Measurements from ENCODE around the gene CLSTN2. TPM values are rescaled to one million over a fixed set of nuclear protein-coding genes. Genes with fewer than 3 reads are reported as not detected.

Gene CLSTN2
- total RNA-seq, 1 donor from 2014 or later, result not detected

GRCh38 chr3:140363801-140364200, 428.8 kb downstream of the CLSTN2 start:
- Mint-ChIP-seq H3K27me3 (no peaks in the 10 kb centered on the region), H3K27ac (no peak overlapping the region), H3K4me1 (no peaks in the 10 kb centered on the region), H3K36me3 (ENCODE audit: low read depth) (no peaks in the 10 kb centered on the region), H3K9me3 (no peaks in the 10 kb centered on the region), H3K4me3 (no peak overlapping the region)
- ChIA-PET CTCF (no interaction called here), POLR2A (no interaction called here)
- intact Hi-C loops (cut with micrococcal nuclease), result no loop called here
- ATAC-seq (ENCODE audit: low read depth), result no peak
- no peak for DNase-seq
- no peak for TF ChIP-seq CTCF (IDR thresholded peaks at IDR 0.05)

DNA sequence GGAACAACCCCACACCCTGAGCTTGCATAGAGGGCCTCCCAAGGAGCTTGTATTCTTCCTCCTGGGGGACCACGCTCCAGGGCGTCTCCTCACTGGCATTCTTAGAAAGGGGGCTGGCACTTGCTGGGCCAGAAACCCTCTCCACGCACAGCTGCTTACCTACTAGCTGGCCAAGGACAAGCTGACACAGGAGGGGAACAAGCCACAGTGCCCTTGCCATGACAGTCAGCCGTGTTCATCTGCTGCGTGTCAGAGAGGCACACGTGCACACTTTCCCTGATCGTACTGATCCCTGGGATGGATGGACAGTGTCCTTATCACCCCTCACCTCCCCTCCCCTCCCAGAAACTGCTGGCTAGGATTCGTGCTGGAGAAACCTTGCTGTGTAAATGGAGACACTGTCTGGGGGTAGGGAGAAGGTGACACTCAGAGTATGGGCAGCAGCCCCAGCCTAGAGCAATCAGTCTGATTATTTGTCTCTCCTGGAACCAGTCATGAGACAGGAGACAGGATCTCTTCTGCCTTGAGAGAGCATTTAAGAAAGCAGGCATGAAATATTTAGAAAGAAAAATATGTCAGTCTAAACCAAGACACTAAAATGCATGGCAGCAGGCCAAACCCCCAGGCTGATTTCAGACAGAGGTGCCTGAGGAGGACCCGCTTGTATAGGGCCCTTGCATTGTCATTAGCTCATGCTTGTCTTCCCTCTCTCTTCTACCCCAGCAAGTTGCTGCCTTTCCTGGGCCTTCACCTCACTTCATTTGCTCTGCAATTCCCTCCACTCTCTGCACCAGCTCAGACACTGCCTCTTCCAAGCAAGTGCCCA, 431.1 kb downstream of the CLSTN2 start:
- intact Hi-C loops (cut with micrococcal nuclease), result no loop called here
- DNase-seq (no peak), ATAC-seq (ENCODE audit: low read depth) (no peak)
- ChIA-PET CTCF (no interaction called here), POLR2A (no interaction called here)
- Mint-ChIP-seq H3K27me3 (no peaks in the 10 kb centered on the region), H3K9me3 (no peaks in the 10 kb centered on the region), H3K4me1 (no peaks in the 10 kb centered on the region), H3K27ac (no peak overlapping the region), H3K4me3 (no peak overlapping the region), H3K36me3 (ENCODE audit: low read depth) (no peaks in the 10 kb centered on the region)
- TF ChIP-seq CTCF (IDR thresholded peaks at IDR 0.05), result no peak

DNA sequence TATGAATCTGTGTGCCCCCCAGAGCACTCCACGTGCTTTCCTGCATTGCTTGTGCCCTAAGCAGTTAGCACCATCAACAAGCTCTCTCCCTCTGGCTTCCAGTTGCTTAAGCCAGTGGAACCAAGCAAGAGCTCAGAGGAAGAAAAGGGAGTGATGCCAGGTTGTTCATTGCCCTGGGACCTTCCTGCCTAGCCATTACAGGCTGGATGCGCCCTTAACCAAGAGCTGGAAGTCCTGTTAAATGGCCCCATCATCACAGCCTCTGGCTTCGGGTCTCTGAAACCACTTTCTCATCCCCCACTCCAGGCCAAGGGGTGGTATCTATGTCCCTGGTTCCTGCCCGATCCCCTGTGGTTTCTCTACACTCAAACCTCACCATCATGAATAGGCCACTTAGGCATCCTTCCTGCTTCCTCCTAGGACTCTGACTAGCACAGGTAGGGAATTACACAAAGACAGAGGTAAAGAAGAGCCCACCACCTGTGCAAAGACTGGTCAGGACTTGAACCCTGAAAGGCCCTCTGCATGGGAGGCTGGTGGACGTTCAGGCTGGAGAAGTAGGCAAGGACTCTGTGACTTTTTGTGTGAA, 433.3 kb downstream of the CLSTN2 start:
- DNase-seq, result no peak
- no peak for TF ChIP-seq CTCF (IDR thresholded peaks at IDR 0.05)
- intact Hi-C loops (cut with micrococcal nuclease), result no loop called here
- no peak overlapping the region for H3K4me3 Mint-ChIP-seq
- H3K27me3 Mint-ChIP-seq, result no peaks in the 10 kb centered on the region
- no peak overlapping the region for H3K27ac Mint-ChIP-seq
- POLR2A ChIA-PET, result no interaction called here
- H3K9me3 Mint-ChIP-seq, result no peaks in the 10 kb centered on the region
- no peak for ATAC-seq (ENCODE audit: low read depth)
- no peaks in the 10 kb centered on the region for H3K36me3 Mint-ChIP-seq (ENCODE audit: low read depth)
- CTCF ChIA-PET, result no interaction called here
- no peaks in the 10 kb centered on the region for H3K4me1 Mint-ChIP-seq

DNA sequence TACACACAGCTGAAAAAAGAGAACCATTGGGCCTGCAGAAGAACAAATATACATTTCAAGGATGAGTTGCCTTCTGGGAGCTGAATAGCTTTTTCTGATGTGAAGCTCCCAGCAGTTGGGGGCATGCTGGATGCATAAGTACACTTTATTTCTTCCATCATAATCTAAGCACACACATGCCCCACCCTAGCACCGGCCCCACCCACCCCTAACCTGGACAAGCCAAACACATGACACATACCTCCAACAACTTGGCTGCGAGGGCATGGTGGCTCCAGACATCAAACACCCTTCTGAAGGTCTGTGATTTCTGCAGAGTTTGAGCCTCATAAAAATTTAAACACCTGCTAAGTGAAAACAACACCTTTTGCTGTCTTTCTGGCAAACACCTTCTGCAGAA, 435.7 kb downstream of the CLSTN2 start:
- Mint-ChIP-seq H3K4me3 (no peak overlapping the region), H3K27ac (no peak overlapping the region), H3K36me3 (ENCODE audit: low read depth) (no peaks in the 10 kb centered on the region), H3K9me3 (no peaks in the 10 kb centered on the region), H3K27me3 (no peaks in the 10 kb centered on the region), H3K4me1 (no peaks in the 10 kb centered on the region)
- POLR2A ChIA-PET, result no interaction called here
- CTCF ChIA-PET, result no interaction called here
- DNase-seq (no peak), ATAC-seq (ENCODE audit: low read depth) (no peak)
- intact Hi-C loops (cut with micrococcal nuclease), result no loop called here
- TF ChIP-seq CTCF (IDR thresholded peaks at IDR 0.05), result no peak

DNA sequence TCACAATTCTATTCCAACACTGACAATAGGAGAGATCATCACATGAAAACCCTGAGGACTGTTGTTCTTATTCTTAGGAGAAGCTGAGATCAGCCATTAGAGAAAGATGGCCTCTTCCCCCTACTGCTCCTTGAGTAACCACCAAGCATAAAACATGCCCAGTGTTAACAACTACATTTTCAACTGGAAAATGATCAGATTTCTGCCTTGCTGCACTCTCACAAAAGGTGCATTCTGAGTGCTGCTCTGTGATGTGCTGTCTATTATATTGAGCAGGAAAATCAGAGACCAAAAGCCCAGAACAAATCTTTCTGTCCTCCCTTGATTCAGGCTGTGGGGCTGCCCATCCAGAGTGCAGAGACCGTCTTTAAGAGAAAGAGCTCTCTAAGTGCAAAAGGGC, 438.2 kb downstream of the CLSTN2 start:
- Mint-ChIP-seq H3K27ac (no peak overlapping the region), H3K36me3 (ENCODE audit: low read depth) (no peaks in the 10 kb centered on the region), H3K4me3 (no peak overlapping the region), H3K9me3 (no peaks in the 10 kb centered on the region), H3K4me1 (no peaks in the 10 kb centered on the region), H3K27me3 (no peaks in the 10 kb centered on the region)
- CTCF ChIA-PET, result no interaction called here
- no peak for TF ChIP-seq CTCF (IDR thresholded peaks at IDR 0.05)
- ATAC-seq (ENCODE audit: low read depth) (no peak), DNase-seq (no peak)
- intact Hi-C loops (cut with micrococcal nuclease), result no loop called here
- POLR2A ChIA-PET, result no interaction called here

Data from activated B cell treated with CpG ODN at 0.5 μM for 24 hours (primary cell).